Measurements from ENCODE around the gene SLC49A3.
"Not testable (repeated sequence)": the region's sequence is repeated elsewhere in the genome, so short reads cannot be mapped to it uniquely, and the experiment has no call there.

Gene SLC49A3

DNA sequence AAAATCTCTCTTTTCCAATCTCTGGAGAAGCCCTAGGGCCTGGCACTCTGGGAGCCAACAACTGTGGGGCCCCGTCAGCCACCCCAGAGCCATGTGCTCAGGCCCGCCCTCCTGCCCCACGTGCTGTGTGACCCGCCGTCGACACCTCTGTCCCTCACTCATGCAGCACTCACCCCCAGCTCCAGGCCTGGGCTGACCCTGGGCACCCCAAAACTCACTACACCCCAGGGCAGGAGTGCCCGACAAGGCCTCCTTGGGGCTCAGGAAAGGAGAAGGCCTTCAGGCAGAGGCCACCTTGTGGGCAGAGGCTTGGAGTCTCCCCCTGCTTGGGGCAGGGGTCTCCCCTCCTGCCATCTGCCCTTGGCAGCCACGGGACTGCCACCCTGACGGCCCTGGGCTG is 8.9 kb downstream of the SLC49A3 start:
- DNase-seq: no peak

- DNase-seq: no peak
Observed at GRCh38 chr4:679629-680028, 9.3 kb downstream of the SLC49A3 start.

DNA sequence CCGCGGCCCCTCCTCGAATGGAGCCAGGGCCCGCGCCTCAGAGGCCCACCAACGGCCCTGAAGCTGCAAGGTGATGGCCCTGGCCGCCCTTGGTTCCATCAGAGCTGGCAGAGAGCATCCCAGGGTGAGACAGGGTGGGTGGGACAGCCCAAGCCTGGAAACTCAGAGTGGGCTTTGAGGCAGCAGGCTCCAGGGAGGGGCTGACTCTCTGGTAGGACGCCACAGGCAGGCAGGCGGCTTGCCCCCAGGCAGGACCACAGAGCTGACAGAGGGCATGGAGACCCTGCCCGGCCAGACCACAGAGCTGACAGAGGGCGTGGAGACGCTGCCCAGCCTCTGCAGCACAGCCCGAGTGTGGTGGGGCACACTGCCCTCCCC is 9.9 kb downstream of the SLC49A3 start:
- DNase-seq: no peak

GRCh38 chr4:678331-679103 is 10.4 kb downstream of the SLC49A3 start:
- no peak for DNase-seq

DNA sequence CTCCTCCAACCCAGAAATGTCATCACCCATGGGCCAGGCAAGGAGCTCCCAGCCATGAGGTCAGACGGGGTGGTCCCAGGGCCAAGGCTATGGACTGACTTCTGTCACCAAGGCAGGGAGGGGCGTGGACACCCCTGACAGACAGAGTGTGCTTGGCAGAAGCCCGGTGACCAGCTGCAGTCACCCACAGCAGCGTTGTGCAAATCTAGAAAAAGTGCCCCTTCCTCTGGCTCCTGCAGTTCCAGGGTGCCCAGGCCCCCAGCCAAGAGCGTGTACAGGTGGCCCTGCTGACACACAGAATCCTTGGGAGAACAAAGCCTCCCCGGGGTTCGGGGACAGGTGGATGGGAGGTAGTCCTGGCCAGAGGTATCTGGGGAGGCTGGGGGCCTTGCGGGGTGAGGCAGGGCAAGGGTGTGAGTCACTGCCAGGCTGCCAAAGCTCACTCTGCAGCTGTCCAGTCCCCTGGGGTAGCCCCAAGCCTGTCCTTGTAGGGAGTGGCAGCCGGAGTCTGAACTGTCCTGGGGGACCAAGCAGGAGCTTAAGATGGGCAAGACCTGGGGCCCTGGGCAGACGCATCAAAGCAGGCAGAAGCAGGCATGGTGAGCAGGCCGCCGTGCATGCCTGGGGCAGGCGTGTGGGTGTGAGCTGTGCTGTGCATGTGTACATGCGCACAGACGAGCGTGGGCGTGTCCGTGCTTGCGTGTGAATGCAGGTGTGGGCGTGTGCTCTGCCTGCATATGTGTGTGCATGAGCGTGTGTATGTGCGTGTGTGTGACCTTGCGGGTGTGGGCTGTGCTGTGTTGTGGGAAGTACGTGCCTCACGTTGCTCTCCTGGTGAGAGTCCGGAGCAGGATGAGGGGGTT is 11.3 kb downstream of the SLC49A3 start:
- DNase-seq: peak; percentile 54

GRCh38 chr4:676871-677235 is 12.1 kb downstream of the SLC49A3 start:
- no peak for DNase-seq

- no peak for DNase-seq
Observed at GRCh38 chr4:675980-676870, 12.7 kb downstream of the SLC49A3 start.

- no peak for DNase-seq
Observed at GRCh38 chr4:675036-675882, 13.7 kb downstream of the SLC49A3 start.

GRCh38 chr4:674172-675035 is 14.5 kb downstream of the SLC49A3 start, which contains the start of the genes ATP5ME and MYL5:
ATP5ME (minus strand) TSS chr4:674276; CDS start chr4:674247, 29 bp downstream.
MYL5 (plus strand) TSS chr4:674542; CDS start chr4:678027, 3,485 bp downstream.
- peak; percentile 98 for DNase-seq

DNA sequence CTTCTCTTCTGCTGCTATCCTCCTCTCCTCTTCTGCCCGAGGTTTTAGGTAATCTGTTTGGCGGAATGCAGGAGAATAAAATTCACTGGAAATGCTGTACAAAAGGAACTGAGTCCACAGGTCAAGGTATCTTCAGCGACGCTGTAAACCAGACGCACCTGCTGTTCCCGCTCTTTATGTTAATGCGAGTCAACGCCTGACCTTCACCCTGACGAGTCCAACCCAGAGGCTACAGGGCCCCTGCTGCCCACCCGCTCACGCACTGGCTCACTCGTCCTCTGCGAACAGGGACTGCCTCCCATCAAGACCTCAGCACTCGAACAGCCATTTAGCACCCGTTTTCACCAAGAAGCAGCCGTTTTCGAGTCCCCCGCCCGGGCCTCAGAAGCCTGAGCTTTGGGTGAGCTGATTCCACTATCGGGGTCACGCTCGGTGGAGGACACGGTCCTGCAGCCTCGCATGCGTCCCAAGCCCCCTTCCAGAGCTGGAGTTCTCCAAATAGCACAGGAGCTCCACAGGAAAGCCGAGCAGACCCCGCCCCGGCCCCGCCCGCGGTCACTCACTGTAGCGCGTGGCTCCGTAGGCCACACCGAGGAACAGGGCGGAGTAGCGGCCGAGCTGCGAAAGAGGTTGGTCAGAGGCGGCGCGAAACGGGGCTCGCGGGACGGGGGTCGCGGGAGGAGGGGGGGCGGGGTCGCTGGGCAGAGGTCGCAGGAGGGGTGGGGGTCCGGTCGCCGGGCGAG is 15.4 kb downstream of the SLC49A3 start:
- no peak for DNase-seq

GRCh38 chr4:671769-672168 is 17.2 kb downstream of the SLC49A3 start:
- DNase-seq: no peak

GRCh38 chr4:669806-670559 is 19.0 kb downstream of the SLC49A3 start:
- not testable (repeated sequence) for DNase-seq

GRCh38 chr4:668219-668618 is 20.7 kb downstream of the SLC49A3 start:
- DNase-seq: not testable (repeated sequence)

DNA sequence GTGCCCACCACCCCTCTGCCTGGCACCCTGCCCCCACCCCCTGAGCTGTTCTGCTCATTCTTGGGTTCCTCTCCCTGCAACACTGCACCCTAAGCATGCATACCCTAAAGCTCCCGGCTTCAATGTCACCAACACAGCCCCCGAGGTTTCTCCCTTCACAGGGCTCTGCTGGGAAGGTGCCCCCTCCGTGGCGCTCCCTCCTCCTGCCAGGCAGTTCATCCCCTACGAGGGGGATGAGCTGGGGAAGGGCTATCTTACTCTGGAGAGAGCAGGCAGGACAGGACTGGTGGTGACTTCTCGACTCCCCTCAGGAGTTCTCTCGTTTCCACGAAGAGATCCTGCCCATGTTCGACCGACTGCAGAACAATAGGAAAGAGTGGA is 21.4 kb downstream of the SLC49A3 start:
- DNase-seq: no peak

DNA sequence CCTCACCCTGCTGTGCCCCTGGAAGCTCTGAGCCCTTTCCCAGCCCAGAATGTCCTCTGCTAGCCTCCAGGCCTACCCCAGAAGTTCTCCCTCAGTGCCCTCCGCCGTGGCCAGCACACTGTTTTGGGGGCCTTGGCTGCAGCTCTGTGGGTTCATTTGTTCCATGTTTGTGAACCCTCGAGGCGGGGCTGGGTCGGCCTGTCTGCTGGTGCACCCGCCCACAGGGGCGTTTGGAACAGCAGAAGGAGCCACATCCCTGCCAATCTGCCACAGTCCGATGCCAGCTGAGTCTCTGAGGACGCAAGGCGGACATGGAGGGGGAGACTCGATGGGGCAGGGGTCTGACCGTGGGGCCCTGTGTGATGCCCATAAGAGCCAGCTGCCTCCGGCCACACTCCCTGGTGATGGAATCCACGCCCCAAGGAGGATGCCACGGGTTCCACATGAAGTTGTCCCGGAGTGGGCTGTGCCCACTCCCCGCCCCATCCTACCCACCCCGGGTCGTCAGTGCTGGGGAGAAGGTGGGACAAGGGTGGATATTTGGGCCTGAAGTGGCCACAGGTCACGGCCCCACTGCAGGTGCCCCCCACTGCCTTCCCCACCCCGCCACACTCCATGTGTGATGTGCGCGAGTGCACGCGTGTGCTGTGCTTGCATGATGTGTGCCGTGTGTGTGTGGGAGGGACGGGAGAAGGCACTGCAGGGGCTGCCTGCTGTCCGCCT is 22.0 kb downstream of the SLC49A3 start:
- DNase-seq: no peak

DNA sequence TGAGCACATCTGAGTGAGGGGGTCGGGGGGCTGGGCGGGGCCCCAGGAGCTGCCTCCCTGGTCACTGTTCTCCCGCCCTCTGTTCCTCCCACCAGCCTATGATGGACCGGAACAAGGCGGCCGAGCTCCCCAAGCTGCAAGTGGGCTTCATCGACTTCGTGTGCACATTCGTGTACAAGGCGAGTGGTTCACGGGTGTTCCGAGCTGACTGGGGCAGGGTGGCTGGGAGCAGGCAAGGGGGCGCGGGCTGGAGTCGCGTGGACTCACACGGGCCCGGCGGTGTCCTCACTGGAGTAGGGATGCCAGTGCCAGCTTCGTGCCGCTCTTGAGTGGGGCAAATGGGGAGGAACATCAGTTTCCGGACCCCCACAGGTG is 22.5 kb downstream of the SLC49A3 start:
- no peak for DNase-seq

- DNase-seq: no peak
Observed at GRCh38 chr4:665751-666435, 23.1 kb downstream of the SLC49A3 start.

DNA sequence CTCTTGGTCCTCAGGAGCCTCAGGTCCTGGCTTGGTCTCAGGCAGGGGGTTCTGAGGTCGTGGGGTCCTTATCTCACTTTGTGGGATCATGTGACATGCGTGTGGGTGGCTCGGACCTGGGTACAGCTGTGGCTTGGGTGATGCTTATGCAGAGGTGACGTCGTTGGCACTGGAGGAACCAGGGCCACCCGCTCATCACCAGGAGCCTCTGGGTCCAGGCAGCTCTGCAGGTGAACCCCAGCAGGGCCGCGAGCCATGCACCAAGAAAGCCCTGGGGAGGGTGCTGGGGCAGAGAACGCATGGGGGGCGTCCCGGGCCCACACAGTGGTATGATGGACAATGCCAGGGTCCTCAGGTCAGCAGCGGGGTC is 23.6 kb downstream of the SLC49A3 start:
- DNase-seq: no peak
